ENCODE data around the gene PHYHD1. TPM values are rescaled to one million over a fixed set of nuclear protein-coding genes. Genes with fewer than 3 reads are reported as not detected.

Gene PHYHD1
- polyA plus RNA-seq, 1 donor = 45.1 TPM

- DNase-seq = no peak
These were observed 62.8 kb downstream of the PHYHD1 start for GRCh38 chr9:128983536-128983935.

DNA sequence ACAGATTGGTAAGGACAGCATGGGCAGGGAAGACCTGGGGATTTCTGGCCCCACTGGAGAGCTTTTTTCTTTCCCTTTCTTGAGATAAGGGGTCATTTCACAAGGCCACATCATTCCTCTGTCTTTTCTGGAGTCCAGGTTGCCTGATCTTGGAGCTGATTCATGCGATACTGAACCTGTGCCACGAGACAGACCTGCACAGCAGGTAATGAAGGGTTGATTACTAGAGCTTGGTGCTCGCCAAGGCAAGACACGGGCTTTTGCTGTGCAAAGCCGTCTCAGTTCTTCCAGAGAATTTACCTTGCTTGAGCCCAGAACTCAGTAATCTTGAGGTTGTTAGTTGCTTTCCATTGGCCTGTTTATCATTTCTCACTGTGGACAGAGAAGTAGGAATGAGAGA is 65.9 kb downstream of the PHYHD1 start:
- no peak for DNase-seq

- DNase-seq = peak; percentile 54
These were observed 67.0 kb downstream of the PHYHD1 start for GRCh38 chr9:128987805-128988204.

Other genes starting within 250 kb of the PHYHD1 start
- 284 TPM for gene SET, start 231.8 kb upstream of the PHYHD1 start, polyA plus RNA-seq (ENCODE audit: insufficient read length)
- gene PKN3, start 218.5 kb upstream of the PHYHD1 start, polyA plus RNA-seq (ENCODE audit: insufficient read length) = 8.6 TPM
- 7.6 TPM for gene ZDHHC12, start 196.9 kb upstream of the PHYHD1 start, polyA plus RNA-seq (ENCODE audit: insufficient read length)
- 46.0 TPM for gene ZER1, start 149.1 kb upstream of the PHYHD1 start, polyA plus RNA-seq (ENCODE audit: insufficient read length)
- 42.7 TPM for gene TBC1D13, start 133.7 kb upstream of the PHYHD1 start, polyA plus RNA-seq (ENCODE audit: insufficient read length)
- gene ENDOG, start 102.5 kb upstream of the PHYHD1 start, polyA plus RNA-seq (ENCODE audit: insufficient read length) = 25.2 TPM
- 27.8 TPM for gene SPOUT1, start 91.2 kb upstream of the PHYHD1 start, polyA plus RNA-seq (ENCODE audit: insufficient read length)
- 4.5 TPM for gene KYAT1, start 39.0 kb upstream of the PHYHD1 start, polyA plus RNA-seq (ENCODE audit: insufficient read length)
- 20.8 TPM for gene LRRC8A, start 38.8 kb upstream of the PHYHD1 start, polyA plus RNA-seq (ENCODE audit: insufficient read length)
- 8.3 TPM for gene DOLK, start 26.6 kb downstream of the PHYHD1 start, polyA plus RNA-seq (ENCODE audit: insufficient read length)
- gene NUP188, start 26.7 kb downstream of the PHYHD1 start, polyA plus RNA-seq (ENCODE audit: insufficient read length) = 36.4 TPM
- 83.2 TPM for gene SH3GLB2, start 107.3 kb downstream of the PHYHD1 start, polyA plus RNA-seq (ENCODE audit: insufficient read length)
- gene MIGA2, start 115.6 kb downstream of the PHYHD1 start, polyA plus RNA-seq (ENCODE audit: insufficient read length) = 20.0 TPM
- gene DOLPP1, start 160.1 kb downstream of the PHYHD1 start, polyA plus RNA-seq (ENCODE audit: insufficient read length) = 9.1 TPM
- gene CRAT, start 189.8 kb downstream of the PHYHD1 start, polyA plus RNA-seq (ENCODE audit: insufficient read length) = 52.3 TPM
- gene PTPA, start 190.4 kb downstream of the PHYHD1 start, polyA plus RNA-seq (ENCODE audit: insufficient read length) = 141 TPM